RWPE1 (cell line): ENCODE measurements around the gene UFL1.
"Not testable (repeated sequence)": the region's sequence is repeated elsewhere in the genome, so short reads cannot be mapped to it uniquely, and the experiment has no call there.

Experiments
- CTCF ChIA-PET: fragments of 350-600 bp; sonication (Branson Sonifier 250); formaldehyde crosslinking; extraction: SDS; loops from one replicate; lab custom pipeline; 2021; lab: Yijun Ruan, JAX
- POLR2A ChIA-PET: fragments of 400-600 bp; formaldehyde crosslinking; extraction: SDS; loops from one replicate; lab custom pipeline; 2020; ENCODE audit warnings: antibody characterized with exemption; ENCODE audit not compliant: low non-redundant PET; lab: Yijun Ruan, JAX
- DNase-seq: peaks from one replicate; pipeline ENCODE4 v3.0.0; 2012; ENCODE audit warnings: low spot score
- H3K27ac ChIP-seq: fragments of 450-650 bp; 2 replicates; pipeline ENCODE4 v1.5.1; 2017
- CTCF ChIP-seq: fragments of 450-650 bp; conservative IDR thresholded peaks from 2 replicates; pipeline ENCODE4 v1.5.1; 2017; ENCODE audit warnings: low read depth, mild to moderate bottlenecking

Gene UFL1

GRCh38 chr6:96521644-96522464 is at the start of gene UFL1:
TSS of gene UFL1 (plus strand) at chr6:96521806. CDS start at chr6:96521874, 68 bp downstream.
- DNase-seq = peak; percentile 76
- POLR2A ChIA-PET = interaction anchor here (0.7 kb wide), 1 partner anchor 102 kb away, joined by 3 read pairs; no protein-coding TSS in a partner anchor
- no peak for TF ChIP-seq CTCF
- CTCF ChIA-PET = interaction anchor here (0.5 kb wide), 1 partner anchor 918 kb away, joined by 3 read pairs; no protein-coding TSS in a partner anchor
- peak within 1 kb of the TSS; percentile 86 for H3K27ac ChIP-seq

GRCh38 chr6:96472291-96472690 is 49.3 kb upstream of the UFL1 start:
- CTCF ChIA-PET, H3K27ac ChIP-seq, POLR2A ChIA-PET, DNase-seq: not testable (repeated sequence)

GRCh38 chr6:96478695-96479094 is 42.9 kb upstream of the UFL1 start:
- ChIA-PET CTCF (no interaction called here), POLR2A (no interaction called here)
- H3K27ac ChIP-seq = no peak overlapping the region
- TF ChIP-seq CTCF = no peak
- no peak for DNase-seq

GRCh38 chr6:96491926-96492325 is 29.7 kb upstream of the UFL1 start:
- no peak for DNase-seq
- TF ChIP-seq CTCF = no peak
- H3K27ac ChIP-seq = no peak overlapping the region
- ChIA-PET POLR2A (no interaction called here), CTCF (no interaction called here)

- ChIA-PET POLR2A (no interaction called here), CTCF (no interaction called here)
- TF ChIP-seq CTCF = no peak
- no peak for DNase-seq
- no peak overlapping the region for H3K27ac ChIP-seq
These were observed 21.8 kb upstream of the UFL1 start for GRCh38 chr6:96499781-96500180.

GRCh38 chr6:96502915-96503314 is 18.7 kb upstream of the UFL1 start:
- CTCF ChIA-PET = interaction anchor here (0.6 kb wide), 1 partner anchor 51 kb away, joined by 3 read pairs; no protein-coding TSS in a partner anchor
- H3K27ac ChIP-seq = no peak overlapping the region
- DNase-seq = no peak
- no peak for TF ChIP-seq CTCF
- POLR2A ChIA-PET = no interaction called here

GRCh38 chr6:96505363-96505762 is 16.2 kb upstream of the UFL1 start:
- ChIA-PET CTCF (no interaction called here), POLR2A (no interaction called here)
- H3K27ac ChIP-seq = no peak overlapping the region
- TF ChIP-seq CTCF = no peak
- DNase-seq = no peak
